ENCODE results near the gene TNFRSF4. TPM values are rescaled to one million over a fixed set of nuclear protein-coding genes. Genes with fewer than 3 reads are reported as not detected.

The TNFRSF4 gene
- total RNA-seq, 1 donor from 2014 or later, result 0.40 TPM

DNA sequence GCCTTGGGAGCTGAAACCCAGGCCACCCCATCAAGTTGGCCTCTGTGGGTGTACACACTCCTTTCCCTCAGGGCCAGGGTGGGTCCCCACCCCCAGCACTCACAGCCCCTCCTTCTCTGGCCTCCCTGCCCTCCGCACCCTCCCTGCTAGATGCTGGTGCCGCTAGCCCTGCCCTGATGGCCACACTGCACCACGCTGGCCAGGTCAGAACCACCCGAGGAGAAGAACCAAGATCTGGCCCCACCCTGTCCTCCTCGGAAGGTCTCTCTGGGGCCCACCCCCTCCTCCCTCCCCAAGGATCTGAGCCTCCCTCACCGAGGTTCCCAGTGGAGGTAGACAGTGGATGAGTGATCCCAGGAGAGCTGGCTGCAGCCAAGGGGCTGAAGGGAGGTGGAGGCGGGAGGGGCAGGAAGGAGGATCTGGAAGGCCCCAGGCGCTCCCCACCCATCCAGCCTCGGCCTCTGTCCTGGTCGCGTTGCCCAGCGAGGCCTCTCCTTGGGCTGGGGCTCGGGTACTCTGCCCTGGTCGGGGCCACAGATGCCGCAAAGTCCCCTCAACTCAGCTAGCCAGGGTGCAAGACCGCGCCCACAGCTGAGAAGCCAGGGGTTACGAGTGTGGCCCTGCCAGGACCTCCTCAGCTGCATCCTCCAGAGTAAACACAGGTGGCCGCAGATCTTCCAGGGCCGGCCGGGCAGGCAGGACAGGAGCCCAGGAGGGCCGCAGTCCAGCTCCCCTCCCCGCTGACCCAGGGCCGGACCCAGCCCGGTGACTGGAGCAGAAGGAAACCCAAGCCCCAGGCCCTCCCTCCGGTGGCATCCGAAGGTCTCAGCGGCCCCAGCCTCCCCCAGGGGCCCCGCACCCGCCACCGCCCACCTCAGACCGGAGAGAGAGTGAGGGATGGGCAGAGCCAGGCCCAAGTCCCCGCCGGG lies 23.3 kb upstream of the TNFRSF4 start:
- TF ChIP-seq CTCF (conservative IDR thresholded peaks at IDR 0.05; ENCODE audit: low read depth, low read length), result no peak
- H3K4me3 ChIP-seq (ENCODE audit: low read depth, low read length), result no peak overlapping the region
- DNase-seq (ENCODE audit: low read depth), result no peak

DNA sequence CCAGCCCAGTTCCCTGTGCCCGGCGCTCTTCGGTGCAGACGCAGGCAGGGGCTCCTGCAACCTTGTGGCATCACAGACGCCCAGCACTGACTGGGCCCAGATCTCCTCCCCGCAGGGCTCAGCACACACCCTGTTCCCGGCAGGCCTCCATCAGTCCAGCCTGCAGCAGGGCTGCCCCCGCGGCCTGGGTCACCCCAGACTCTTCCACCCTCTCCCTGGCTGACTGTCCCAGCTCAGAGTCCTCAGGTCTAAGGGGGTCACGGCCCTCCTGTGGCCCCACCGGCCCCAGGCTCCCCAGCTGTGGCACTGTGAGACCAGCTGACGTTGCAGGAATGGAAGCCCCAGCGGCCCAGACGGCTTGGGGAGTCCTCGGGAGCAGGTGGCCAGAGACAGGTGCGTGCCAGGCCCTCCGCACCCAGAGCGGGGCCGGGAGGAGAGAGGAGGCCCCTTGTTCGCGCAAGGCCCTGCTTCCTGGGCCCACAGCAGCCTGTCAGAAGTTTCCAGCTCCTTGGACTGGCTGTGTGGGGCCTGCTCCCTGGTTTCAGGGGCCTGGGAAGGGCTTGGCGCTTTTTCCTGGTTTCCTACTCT lies 22.3 kb upstream of the TNFRSF4 start:
- TF ChIP-seq CTCF (conservative IDR thresholded peaks at IDR 0.05; ENCODE audit: low read depth, low read length), result no peak
- no peak overlapping the region for H3K4me3 ChIP-seq (ENCODE audit: low read depth, low read length)
- no peak for DNase-seq (ENCODE audit: low read depth)

- H3K4me3 ChIP-seq (ENCODE audit: low read depth, low read length), result no peak overlapping the region
- no peak for DNase-seq (ENCODE audit: low read depth)
- TF ChIP-seq CTCF (conservative IDR thresholded peaks at IDR 0.05; ENCODE audit: low read depth, low read length), result no peak
These were observed 21.2 kb upstream of the TNFRSF4 start for GRCh38 chr1:1235016-1235744.

DNA sequence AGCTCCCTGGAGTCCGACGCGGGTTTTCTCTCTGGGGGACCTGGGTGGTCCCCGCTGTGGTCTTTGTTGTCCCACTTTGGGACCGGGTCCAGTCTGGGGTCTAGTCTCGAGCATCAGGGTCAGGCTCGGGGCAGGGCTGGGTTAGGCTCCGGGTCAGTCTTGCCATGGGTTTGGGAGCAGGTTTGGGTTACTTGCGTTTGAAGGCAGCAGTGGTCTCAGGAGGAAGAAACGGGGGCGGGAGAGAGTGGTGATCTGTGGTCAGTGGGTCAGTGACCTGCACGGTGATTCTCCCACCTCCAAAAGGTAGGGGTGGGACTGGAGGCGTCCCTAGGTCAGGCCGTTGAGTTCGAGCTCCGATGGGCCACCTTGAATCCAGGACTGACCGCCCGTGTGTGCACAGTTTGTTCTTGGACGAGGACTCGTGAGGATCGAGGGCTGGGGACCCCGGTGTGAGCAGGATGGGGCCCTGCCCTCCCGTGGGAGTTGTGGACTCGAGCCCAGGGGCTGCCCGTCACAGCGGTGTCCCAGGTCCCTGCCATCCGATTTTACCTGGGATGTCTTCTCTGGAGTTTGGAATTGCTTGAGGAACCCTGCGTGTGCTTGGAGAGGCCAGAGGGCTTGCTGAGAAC lies 20.3 kb upstream of the TNFRSF4 start:
- TF ChIP-seq CTCF (conservative IDR thresholded peaks at IDR 0.05; ENCODE audit: low read depth, low read length), result no peak
- H3K4me3 ChIP-seq (ENCODE audit: low read depth, low read length), result no peak overlapping the region
- no peak for DNase-seq (ENCODE audit: low read depth)

GRCh38 chr1:1233567-1233892 lies 19.6 kb upstream of the TNFRSF4 start:
- H3K4me3 ChIP-seq (ENCODE audit: low read depth, low read length), result no peak overlapping the region
- no peak for TF ChIP-seq CTCF (conservative IDR thresholded peaks at IDR 0.05; ENCODE audit: low read depth, low read length)
- DNase-seq (ENCODE audit: low read depth), result no peak

- DNase-seq (ENCODE audit: low read depth), result no peak
- TF ChIP-seq CTCF (conservative IDR thresholded peaks at IDR 0.05; ENCODE audit: low read depth, low read length), result no peak
- peak overlapping the region; percentile 30 for H3K4me3 ChIP-seq (ENCODE audit: low read depth, low read length)
These were observed 19.0 kb upstream of the TNFRSF4 start for GRCh38 chr1:1232796-1233566.

All from epithelial cell of proximal tubule (primary cell).